ENCODE data around the gene ZFYVE28. TPM values are rescaled to one million over a fixed set of nuclear protein-coding genes. Genes with fewer than 3 reads are reported as not detected.

ZFYVE28 gene
- total RNA-seq, 1 experiment from 2014 or later: 19.2 TPM

- Histone ChIP-seq H3K9me3 (ENCODE audit: control insufficient read depth in 1 of 2, insufficient read depth in 1 of 2, low read depth in 1 of 2, low read length in 2 of 2) (no peaks in the 10 kb centered on the region), H3K36me3 (ENCODE audit: control insufficient read depth in 1 of 2, insufficient read depth in 2 of 2, low read length in 2 of 2) (no peaks in the 10 kb centered on the region), H3K4me3 (replicated peaks in 1 of 2; ENCODE audit: low read depth in 1 of 2, low read length in 2 of 2) (no peak overlapping the region), H3K79me2 (ENCODE audit: insufficient read depth, low read length) (no peaks in the 10 kb centered on the region), H3K4me2 (ENCODE audit: low read length) (no peak overlapping the region), H4K20me1 (ENCODE audit: insufficient read depth) (no peaks in the 10 kb centered on the region), H3K9ac (ENCODE audit: low read length) (no peak overlapping the region), H2AFZ (ENCODE audit: low read depth, low read length, poor library complexity, severe bottlenecking) (no peak overlapping the region), H3K27me3 (ENCODE audit: insufficient read depth, low read length) (no peaks in the 10 kb centered on the region), H3K9me2 (ENCODE audit: insufficient read depth) (no peaks in the 10 kb centered on the region), H3K4me1 (ENCODE audit: control insufficient read depth in 1 of 2, insufficient read depth in 2 of 2, low read length in 2 of 2) (no peaks in the 10 kb centered on the region), H3K27ac (ENCODE audit: low read depth, low read length) (no peak overlapping the region)
- intact Hi-C loops (cut with micrococcal nuclease): no loop called here
- ATAC-seq (no peak), DNase-seq (ENCODE audit: low read depth, low spot score) (no peak)
- TF ChIP-seq, protein P1, sequence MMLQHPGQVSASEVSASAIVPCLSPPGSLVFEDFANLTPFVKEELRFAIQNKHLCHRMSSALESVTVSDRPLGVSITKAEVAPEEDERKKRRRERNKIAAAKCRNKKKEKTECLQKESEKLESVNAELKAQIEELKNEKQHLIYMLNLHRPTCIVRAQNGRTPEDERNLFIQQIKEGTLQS (IDR thresholded peaks at IDR 0.05): no peak
- TF ChIP-seq TCF7L2 (IDR thresholded peaks at IDR 0.05; ENCODE audit: borderline replicate concordance, extremely low read depth, insufficient read depth, insufficient read length) (no peak), SIN3A (IDR thresholded peaks at IDR 0.05; ENCODE audit: low read depth) (no peak), SP1 (IDR thresholded peaks at IDR 0.05; ENCODE audit: low read depth) (no peak), ZFX (IDR thresholded peaks at IDR 0.05) (no peak), ZNF274 (IDR thresholded peaks at IDR 0.05; ENCODE audit: low read depth, low read length) (no peak), MAX (IDR thresholded peaks at IDR 0.05) (no peak), JUND (IDR thresholded peaks at IDR 0.05) (no peak), POLR2AphosphoS5 (IDR thresholded peaks at IDR 0.05; ENCODE audit: low read depth, low read length) (no peak), CEBPB (IDR thresholded peaks at IDR 0.05; ENCODE audit: low read depth) (no peak), ELF1 (IDR thresholded peaks at IDR 0.05; ENCODE audit: borderline replicate concordance, low read depth) (no peak), FOSL1 (IDR thresholded peaks at IDR 0.05; ENCODE audit: low read depth) (no peak)
- TF ChIP-seq, protein P2, sequence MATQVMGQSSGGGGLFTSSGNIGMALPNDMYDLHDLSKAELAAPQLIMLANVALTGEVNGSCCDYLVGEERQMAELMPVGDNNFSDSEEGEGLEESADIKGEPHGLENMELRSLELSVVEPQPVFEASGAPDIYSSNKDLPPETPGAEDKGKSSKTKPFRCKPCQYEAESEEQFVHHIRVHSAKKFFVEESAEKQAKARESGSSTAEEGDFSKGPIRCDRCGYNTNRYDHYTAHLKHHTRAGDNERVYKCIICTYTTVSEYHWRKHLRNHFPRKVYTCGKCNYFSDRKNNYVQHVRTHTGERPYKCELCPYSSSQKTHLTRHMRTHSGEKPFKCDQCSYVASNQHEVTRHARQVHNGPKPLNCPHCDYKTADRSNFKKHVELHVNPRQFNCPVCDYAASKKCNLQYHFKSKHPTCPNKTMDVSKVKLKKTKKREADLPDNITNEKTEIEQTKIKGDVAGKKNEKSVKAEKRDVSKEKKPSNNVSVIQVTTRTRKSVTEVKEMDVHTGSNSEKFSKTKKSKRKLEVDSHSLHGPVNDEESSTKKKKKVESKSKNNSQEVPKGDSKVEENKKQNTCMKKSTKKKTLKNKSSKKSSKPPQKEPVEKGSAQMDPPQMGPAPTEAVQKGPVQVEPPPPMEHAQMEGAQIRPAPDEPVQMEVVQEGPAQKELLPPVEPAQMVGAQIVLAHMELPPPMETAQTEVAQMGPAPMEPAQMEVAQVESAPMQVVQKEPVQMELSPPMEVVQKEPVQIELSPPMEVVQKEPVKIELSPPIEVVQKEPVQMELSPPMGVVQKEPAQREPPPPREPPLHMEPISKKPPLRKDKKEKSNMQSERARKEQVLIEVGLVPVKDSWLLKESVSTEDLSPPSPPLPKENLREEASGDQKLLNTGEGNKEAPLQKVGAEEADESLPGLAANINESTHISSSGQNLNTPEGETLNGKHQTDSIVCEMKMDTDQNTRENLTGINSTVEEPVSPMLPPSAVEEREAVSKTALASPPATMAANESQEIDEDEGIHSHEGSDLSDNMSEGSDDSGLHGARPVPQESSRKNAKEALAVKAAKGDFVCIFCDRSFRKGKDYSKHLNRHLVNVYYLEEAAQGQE (IDR thresholded peaks at IDR 0.05; ENCODE audit: low read depth): no peak
- TF ChIP-seq, protein P3, sequence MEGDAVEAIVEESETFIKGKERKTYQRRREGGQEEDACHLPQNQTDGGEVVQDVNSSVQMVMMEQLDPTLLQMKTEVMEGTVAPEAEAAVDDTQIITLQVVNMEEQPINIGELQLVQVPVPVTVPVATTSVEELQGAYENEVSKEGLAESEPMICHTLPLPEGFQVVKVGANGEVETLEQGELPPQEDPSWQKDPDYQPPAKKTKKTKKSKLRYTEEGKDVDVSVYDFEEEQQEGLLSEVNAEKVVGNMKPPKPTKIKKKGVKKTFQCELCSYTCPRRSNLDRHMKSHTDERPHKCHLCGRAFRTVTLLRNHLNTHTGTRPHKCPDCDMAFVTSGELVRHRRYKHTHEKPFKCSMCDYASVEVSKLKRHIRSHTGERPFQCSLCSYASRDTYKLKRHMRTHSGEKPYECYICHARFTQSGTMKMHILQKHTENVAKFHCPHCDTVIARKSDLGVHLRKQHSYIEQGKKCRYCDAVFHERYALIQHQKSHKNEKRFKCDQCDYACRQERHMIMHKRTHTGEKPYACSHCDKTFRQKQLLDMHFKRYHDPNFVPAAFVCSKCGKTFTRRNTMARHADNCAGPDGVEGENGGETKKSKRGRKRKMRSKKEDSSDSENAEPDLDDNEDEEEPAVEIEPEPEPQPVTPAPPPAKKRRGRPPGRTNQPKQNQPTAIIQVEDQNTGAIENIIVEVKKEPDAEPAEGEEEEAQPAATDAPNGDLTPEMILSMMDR (IDR thresholded peaks at IDR 0.05 in 2 of 3, conservative IDR thresholded peaks at IDR 0.05 in 1 of 3; ENCODE audit: borderline replicate concordance in 1 of 3, insufficient read depth in 1 of 3, low read depth in 2 of 3, low read length in 2 of 3): no peak
- RAD21 ChIA-PET (ENCODE audit: low non-redundant PET in 1 of 2, low total read pairs in 2 of 2, uncharacterized antibody in 2 of 2, unreplicated experiment in 2 of 2): no interaction called here
- CTCF ChIA-PET: interaction anchor here (1.7 kb wide), 1 partner anchor 8 kb away, joined by 8 read pairs; no protein-coding TSS in a partner anchor
- no TSS peak for BruUV-seq (replicated peaks)
- POLR2A ChIA-PET: no interaction called here
Observed at GRCh38 chr4:2449511-2450392, 31.3 kb upstream of the ZFYVE28 start.

Measured in HCT116 (cell line).